Measurements from ENCODE around the gene CD300LG. TPM values are rescaled to one million over a fixed set of nuclear protein-coding genes. Genes with fewer than 3 reads are reported as not detected.

The CD300LG gene
- total RNA-seq, 1 donor from 2014 or later = 45.9 TPM

DNA sequence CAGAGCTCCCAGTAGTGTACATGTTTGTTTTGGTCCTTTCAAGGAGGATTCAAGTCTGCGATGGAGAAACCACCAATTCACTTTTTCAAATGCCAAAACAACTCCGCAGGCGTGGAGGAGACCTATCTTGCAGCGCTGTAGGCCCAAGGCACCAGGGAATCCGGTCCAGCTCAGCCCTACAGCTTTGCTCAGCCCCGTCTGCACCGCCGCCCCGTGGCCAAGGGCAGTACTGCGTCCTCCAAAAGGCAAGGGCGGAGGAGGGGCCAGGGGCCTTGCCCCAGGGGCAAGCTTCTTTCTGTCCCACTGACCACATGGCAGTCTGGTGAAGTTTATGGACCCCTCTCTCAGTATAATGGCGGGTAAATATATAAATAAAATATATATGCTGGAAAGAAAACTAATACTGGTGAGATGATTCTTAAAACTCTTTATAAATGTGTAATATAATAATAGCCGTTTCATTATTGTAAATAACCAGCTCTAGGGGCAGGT lies 709 bp upstream of the CD300LG start:
- Histone ChIP-seq H3K36me3 (no peaks in the 10 kb centered on the region), H3K9me3 (no peaks in the 10 kb centered on the region), H3K4me1 (peaks cover 0 to 12% of the 10 kb centered on the region in 2 donors), H3K4me3 (no peak overlapping the region), H3K27me3 (no peaks in the 10 kb centered on the region), H3K27ac (no peak overlapping the region)
- intact Hi-C loops (cut with DNase I) = loop anchor here (1.0 to 5.0 kb wide), 3 partner anchors 13 to 154 kb away; partner anchors contain the start of genes DUSP3 and MPP3
- peak; percentile 21 to 92 for DNase-seq (ENCODE audit: low spot score in 2 of 2)
- peak; percentile 95 to 100 (median 99) for TF ChIP-seq CTCF (IDR thresholded peaks at IDR 0.05)

DNA sequence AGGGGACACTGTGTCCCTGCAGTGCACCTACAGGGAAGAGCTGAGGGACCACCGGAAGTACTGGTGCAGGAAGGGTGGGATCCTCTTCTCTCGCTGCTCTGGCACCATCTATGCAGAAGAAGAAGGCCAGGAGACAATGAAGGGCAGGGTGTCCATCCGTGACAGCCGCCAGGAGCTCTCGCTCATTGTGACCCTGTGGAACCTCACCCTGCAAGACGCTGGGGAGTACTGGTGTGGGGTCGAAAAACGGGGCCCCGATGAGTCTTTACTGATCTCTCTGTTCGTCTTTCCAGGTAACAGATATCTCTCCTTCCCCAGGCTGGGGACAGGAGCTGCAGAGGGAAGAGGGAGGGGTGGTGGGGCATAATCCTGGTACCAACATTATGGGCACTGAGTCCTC lies 1.6 kb downstream of the CD300LG start:
- Histone ChIP-seq H3K27me3 (no peaks in the 10 kb centered on the region), H3K27ac (no peak overlapping the region), H3K4me3 (no peak overlapping the region), H3K4me1 (peaks cover 0 to 3% of the 10 kb centered on the region in 2 donors), H3K36me3 (no peaks in the 10 kb centered on the region), H3K9me3 (no peaks in the 10 kb centered on the region)
- intact Hi-C loops (cut with DNase I) = loop anchor here (5.0 kb wide), 2 partner anchors 71 to 156 kb away; partner anchors contain the start of gene DUSP3
- TF ChIP-seq CTCF (IDR thresholded peaks at IDR 0.05) = no peak
- DNase-seq (ENCODE audit: low spot score in 2 of 2) = no peak

DNA sequence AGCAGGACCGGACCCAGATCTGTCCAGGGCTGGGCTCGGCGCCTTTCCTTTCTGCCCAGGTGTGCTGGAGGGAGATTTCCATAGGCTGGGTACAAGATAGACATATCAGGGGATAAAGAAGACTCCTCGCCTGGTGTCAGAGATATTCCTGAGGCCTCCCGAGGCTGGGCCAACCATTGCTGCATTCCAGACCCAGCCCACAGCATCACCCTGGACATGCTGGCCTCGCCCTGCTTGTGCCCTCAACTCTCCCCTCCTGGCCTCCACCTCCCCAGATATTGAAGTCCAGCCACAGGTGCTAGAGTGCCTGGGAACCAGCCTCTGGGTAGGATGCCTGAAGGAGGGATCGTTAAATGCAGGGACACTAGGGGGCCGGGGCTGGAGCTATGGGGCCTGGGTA lies 2.1 kb downstream of the CD300LG start:
- H3K4me1 ChIP-seq = peaks cover 0 to 3% of the 10 kb centered on the region in 2 donors
- DNase-seq (ENCODE audit: low spot score in 2 of 2) = no peak
- H3K27me3 ChIP-seq = no peaks in the 10 kb centered on the region
- no peak overlapping the region for H3K4me3 ChIP-seq
- no peaks in the 10 kb centered on the region for H3K9me3 ChIP-seq
- no peak for TF ChIP-seq CTCF (IDR thresholded peaks at IDR 0.05)
- intact Hi-C loops (cut with DNase I) = loop anchor here (5.0 kb wide), 2 partner anchors 72 to 157 kb away; partner anchors contain the start of gene DUSP3
- H3K27ac ChIP-seq = no peak overlapping the region
- no peaks in the 10 kb centered on the region for H3K36me3 ChIP-seq

GRCh38 chr17:43852571-43852970 lies 5.6 kb downstream of the CD300LG start:
- no peak for DNase-seq (ENCODE audit: low spot score in 2 of 2)
- intact Hi-C loops (cut with DNase I) = no loop called here

GRCh38 chr17:43853546-43853945 lies 6.6 kb downstream of the CD300LG start:
- no peaks in the 10 kb centered on the region for H3K36me3 ChIP-seq
- no peaks in the 10 kb centered on the region for H3K27me3 ChIP-seq
- TF ChIP-seq CTCF (IDR thresholded peaks at IDR 0.05) = no peak
- H3K4me3 ChIP-seq = no peak overlapping the region
- no peaks in the 10 kb centered on the region for H3K9me3 ChIP-seq
- no peaks in the 10 kb centered on the region for H3K4me1 ChIP-seq
- no peak for DNase-seq (ENCODE audit: low spot score in 2 of 2)
- intact Hi-C loops (cut with DNase I) = no loop called here
- H3K27ac ChIP-seq = no peak overlapping the region

More at GRCh38 chr17:43852571-43852970, 5.6 kb downstream of the CD300LG start:
- Histone ChIP-seq H3K9me3 (no peaks in the 10 kb centered on the region), H3K4me1 (no peaks in the 10 kb centered on the region), H3K27me3 (no peaks in the 10 kb centered on the region), H3K36me3 (no peaks in the 10 kb centered on the region), H3K4me3 (no peak overlapping the region), H3K27ac (no peak overlapping the region)
- TF ChIP-seq CTCF (IDR thresholded peaks at IDR 0.05) = no peak

- DNase-seq (ENCODE audit: low spot score in 2 of 2) = no peak
- Histone ChIP-seq H3K27me3 (no peaks in the 10 kb centered on the region), H3K4me1 (no peaks in the 10 kb centered on the region), H3K36me3 (no peaks in the 10 kb centered on the region), H3K27ac (no peak overlapping the region), H3K9me3 (no peaks in the 10 kb centered on the region), H3K4me3 (no peak overlapping the region)
- intact Hi-C loops (cut with DNase I) = no loop called here
- no peak for TF ChIP-seq CTCF (IDR thresholded peaks at IDR 0.05)
Observed at GRCh38 chr17:43854498-43854897, 7.5 kb downstream of the CD300LG start.

Data from ascending aorta (tissue), 2 donors.